Esophagus muscularis mucosa (tissue), 4 donors: ENCODE measurements around the gene DDX4. TPM values are rescaled to one million over a fixed set of nuclear protein-coding genes. Genes with fewer than 3 reads are reported as not detected.

ENCODE experiments used
- DNase-seq: peaks from one replicate; pipeline ENCODE4 v3.0.0-alpha.2; 2017; ENCODE audit errors: extremely low spot score
- H3K27ac ChIP-seq, 4 donors: fragments of 200-600 bp; sonication (generic); replicated peaks in 1 of 4; 1 replicate in 3 of 4; 2 replicates in 1 of 4; pipeline ENCODE4 v1.5.1; 2016 to 2019; ENCODE audit warnings: mild to moderate bottlenecking in 1 of 4
- H3K27me3 ChIP-seq, 4 donors: fragments of 200-600 bp; sonication (generic); one replicate each; pipeline versions ENCODE4 v1.5.1 to v1.6.0; 2016 to 2019
- H3K36me3 ChIP-seq, 4 donors: fragments of 200-600 bp; sonication (generic); one replicate each; pipeline ENCODE4 v1.5.1; 2016 to 2019
- H3K4me1 ChIP-seq, 4 donors: fragments of 200-600 bp; sonication (generic); one replicate each; pipeline ENCODE4 v1.5.1; 2016 to 2019
- H3K4me3 ChIP-seq, 4 donors: fragments of 200-600 bp; sonication (generic); 1 replicate in 2 of 4; 2 replicates in 2 of 4; pipeline ENCODE4 v1.5.1; 2016 to 2019; ENCODE audit warnings: mild to moderate bottlenecking in 4 of 4, moderate library complexity in 1 of 4
- H3K9me3 ChIP-seq, 4 donors: fragments of 200-600 bp; sonication (generic); 1 replicate in 3 of 4; 2 replicates in 1 of 4; pipeline ENCODE4 v1.5.1; 2016 to 2019
- CTCF ChIP-seq, 3 experiments: fragments of 200-600 bp in 2 of 3; fragments of 450-650 bp in 1 of 3; sonication (generic) in 2 of 3; IDR thresholded peaks; one replicate each; pipeline ENCODE4 v1.5.1; 2017 to 2019; ENCODE audit warnings: antibody characterized with exemption in 3 of 3, mild to moderate bottlenecking in 2 of 3, moderate library complexity in 1 of 3
- EP300 ChIP-seq: sonication (generic); formaldehyde crosslinking; IDR thresholded peaks from one replicate; pipeline ENCODE4 v1.6.1; 2017; ENCODE audit warnings: antibody characterized with exemption
- POLR2A ChIP-seq: fragments of 450-650 bp; IDR thresholded peaks from one replicate; pipeline ENCODE4 v1.6.1; 2017; ENCODE audit warnings: antibody characterized with exemption, moderate library complexity, mild to moderate bottlenecking, low read depth
- POLR2AphosphoS5 ChIP-seq, 2 donors: sonication (generic); formaldehyde crosslinking; IDR thresholded peaks; one replicate each; pipeline ENCODE4 v1.6.1; 2017; ENCODE audit warnings: antibody characterized with exemption in 2 of 2
- WGBS: methylation state at CpG from one replicate; pipeline ENCODE4 v1.1.5; 2018; 5-methylcytosine and 5-hydroxymethylcytosine counted together
- intact Hi-C: fragments of 100-400 bp; cut with DNase I; formaldehyde crosslinking; loops from one replicate; pipeline ENCODE4 v1.15.1; 2023
- total RNA-seq, 4 donors: library from RNA; depleted of rRNA; stranded (reverse); fragments of >200 nt; gene quantifications; one replicate each; pipeline versions ENCODE4 v1.1.0 to v1.2.1, GENCODE V29; 2016

DDX4 gene
- total RNA-seq, 4 donors from 2014 or later: not detected

GRCh38 chr5:55860288-55860687 is 122.4 kb downstream of the DDX4 start:
- WGBS: 74% methylated on average over 3 of the region's 3 CpGs
- DNase-seq: no peak
- TF ChIP-seq POLR2AphosphoS5 (IDR thresholded peaks at IDR 0.05) (no peak), EP300 (no peak), CTCF (IDR thresholded peaks at IDR 0.05) (no peak), POLR2A (no peak)
- Histone ChIP-seq H3K27me3 (no peaks in the 10 kb centered on the region), H3K9me3 (peaks cover 0 to 6% (median 6%) of the 10 kb centered on the region in 4 donors), H3K4me1 (no peaks in the 10 kb centered on the region), H3K27ac (no peak overlapping the region), H3K4me3 (no peak overlapping the region), H3K36me3 (no peaks in the 10 kb centered on the region)
- intact Hi-C loops: no loop called here

- TF ChIP-seq POLR2A: no peak
- no peak for TF ChIP-seq CTCF (IDR thresholded peaks at IDR 0.05)
- TF ChIP-seq POLR2AphosphoS5 (IDR thresholded peaks at IDR 0.05): no peak
- TF ChIP-seq EP300: no peak
- Histone ChIP-seq H3K27ac (no peak overlapping the region), H3K36me3 (no peaks in the 10 kb centered on the region), H3K4me3 (no peak overlapping the region), H3K27me3 (no peaks in the 10 kb centered on the region), H3K4me1 (no peaks in the 10 kb centered on the region), H3K9me3 (peaks cover 0 to 6% (median 6%) of the 10 kb centered on the region in 4 donors)
- WGBS: 85% methylated on average over 4 of the region's 4 CpGs
- no peak for DNase-seq
- intact Hi-C loops: no loop called here
Observed at GRCh38 chr5:55860709-55861108, 122.8 kb downstream of the DDX4 start.

GRCh38 chr5:55864606-55865541 is 127.0 kb downstream of the DDX4 start:
- intact Hi-C loops: no loop called here
- H3K4me1 ChIP-seq: peaks cover 0 to 6% (median 0%) of the 10 kb centered on the region in 4 donors
- no peaks in the 10 kb centered on the region for H3K36me3 ChIP-seq
- 78% methylated on average over 9 of the region's 9 CpGs for WGBS
- TF ChIP-seq EP300: no peak
- no peak for TF ChIP-seq POLR2A
- no peak for TF ChIP-seq POLR2AphosphoS5 (IDR thresholded peaks at IDR 0.05)
- TF ChIP-seq CTCF (IDR thresholded peaks at IDR 0.05): no peak
- H3K27ac ChIP-seq: no peak overlapping the region
- no peaks in the 10 kb centered on the region for H3K27me3 ChIP-seq
- DNase-seq: no peak
- H3K9me3 ChIP-seq: peaks cover 0 to 6% (median 6%) of the 10 kb centered on the region in 4 donors
- no peak overlapping the region for H3K4me3 ChIP-seq

GRCh38 chr5:55865831-55866230 is 128.0 kb downstream of the DDX4 start:
- Histone ChIP-seq H3K27ac (no peak overlapping the region), H3K9me3 (peaks cover 0 to 4% (median 3%) of the 10 kb centered on the region in 4 donors), H3K27me3 (no peaks in the 10 kb centered on the region), H3K36me3 (no peaks in the 10 kb centered on the region), H3K4me3 (no peak overlapping the region), H3K4me1 (peaks cover 0 to 6% (median 0%) of the 10 kb centered on the region in 4 donors)
- 100% methylated on average over 2 of the region's 3 CpGs for WGBS
- intact Hi-C loops: no loop called here
- DNase-seq: no peak
- TF ChIP-seq POLR2A: no peak
- TF ChIP-seq POLR2AphosphoS5 (IDR thresholded peaks at IDR 0.05): no peak
- TF ChIP-seq CTCF (IDR thresholded peaks at IDR 0.05): no peak
- no peak for TF ChIP-seq EP300
